ENCODE data around the gene TBPL1.

Gene TBPL1

DNA sequence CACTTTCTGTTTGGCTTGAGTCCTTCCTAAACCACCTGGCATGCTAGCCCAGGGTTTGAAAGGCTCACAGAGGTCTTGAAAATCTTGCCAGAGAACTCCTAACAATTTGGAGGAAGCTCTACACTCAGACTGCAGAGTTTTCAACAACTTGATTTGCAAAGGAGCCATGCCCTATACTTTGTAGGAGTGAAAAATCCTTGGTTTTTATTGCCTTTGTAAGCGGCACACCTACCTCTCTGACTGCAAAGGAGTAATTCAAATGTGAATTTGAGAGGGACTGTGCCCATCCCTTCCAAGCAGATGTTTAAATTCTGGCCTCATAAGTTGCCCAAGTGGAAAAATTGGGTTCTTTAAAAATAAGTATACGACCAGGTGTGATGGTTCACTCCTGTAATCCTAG is 58.0 kb downstream of the TBPL1 start:
- no peak for DNase-seq

DNA sequence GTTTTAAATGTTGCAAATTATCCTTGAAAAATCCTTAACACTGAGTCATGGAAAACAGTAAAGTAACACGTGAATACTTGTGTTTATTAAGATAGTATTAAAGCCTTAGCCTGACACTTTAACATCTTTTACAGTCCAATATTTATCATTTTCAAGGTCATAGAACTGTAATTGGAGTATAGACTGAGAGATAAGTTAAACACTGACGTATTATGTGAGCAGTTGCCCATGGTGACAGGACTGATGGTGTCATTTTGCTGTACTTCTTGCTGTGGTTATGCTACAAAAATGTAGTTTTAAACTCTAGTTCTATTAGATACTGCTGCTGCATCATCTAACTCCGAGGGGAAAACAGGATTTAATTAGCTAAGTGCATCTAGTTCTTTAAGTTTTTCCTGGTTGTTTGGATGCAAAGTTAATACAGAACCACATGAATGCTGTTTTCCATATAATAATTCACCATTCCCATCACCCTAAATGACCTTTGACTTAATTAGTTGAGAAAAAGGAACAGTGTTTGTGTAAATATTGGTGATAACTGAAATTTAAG is 61.6 kb downstream of the TBPL1 start:
- no peak for DNase-seq

DNA sequence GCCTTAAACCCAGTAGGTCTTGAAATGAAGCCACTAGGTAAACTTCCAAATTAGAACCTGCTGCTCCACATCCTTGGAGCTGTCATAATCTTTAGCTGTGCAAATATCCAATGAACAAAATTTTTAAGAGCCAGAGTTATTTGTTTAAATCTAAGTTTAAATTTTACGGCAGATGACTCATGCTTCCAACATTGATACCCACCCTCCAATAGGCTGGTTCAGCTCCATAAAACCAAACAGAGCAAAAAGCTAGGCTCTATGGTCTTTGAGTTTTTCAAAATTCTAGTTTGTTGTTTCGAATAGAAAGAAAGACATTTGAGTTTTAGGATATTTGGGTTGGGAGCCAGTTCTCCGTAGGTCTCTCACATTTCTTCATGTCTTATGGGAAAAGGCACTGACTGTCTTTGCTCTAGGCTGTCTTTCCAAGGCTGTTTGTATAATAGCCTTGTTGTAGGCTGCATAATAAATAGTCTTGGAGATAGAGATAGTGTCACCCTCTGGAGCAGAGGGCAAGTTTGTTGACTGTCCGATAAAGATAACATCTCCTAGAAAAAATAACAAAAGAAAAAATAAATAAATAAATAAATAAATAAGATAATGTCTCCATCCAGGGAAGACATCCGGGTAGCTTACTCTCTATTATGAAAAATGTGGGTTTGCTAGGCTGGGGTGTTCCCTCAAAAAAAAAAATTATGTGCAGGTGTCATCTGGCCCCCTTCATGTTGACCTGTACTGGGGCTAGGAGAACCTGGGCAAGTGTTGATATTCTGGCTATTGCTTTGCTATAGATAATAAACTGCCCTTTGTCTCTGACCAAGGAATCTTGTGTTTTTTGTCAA is 62.9 kb downstream of the TBPL1 start:
- DNase-seq: no peak

DNA sequence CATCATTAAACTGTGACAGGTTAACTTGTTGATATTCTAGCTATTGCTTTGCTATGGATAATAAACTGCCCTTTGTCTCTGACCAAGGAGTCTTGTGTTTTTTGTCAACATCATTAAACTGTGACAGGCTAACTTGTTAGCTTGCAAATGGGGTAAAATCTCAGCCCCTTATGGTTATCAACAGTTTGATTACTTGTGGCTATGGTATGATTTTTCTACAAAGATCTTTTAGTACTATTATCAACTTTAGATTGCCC is 63.5 kb downstream of the TBPL1 start:
- DNase-seq: no peak

DNA sequence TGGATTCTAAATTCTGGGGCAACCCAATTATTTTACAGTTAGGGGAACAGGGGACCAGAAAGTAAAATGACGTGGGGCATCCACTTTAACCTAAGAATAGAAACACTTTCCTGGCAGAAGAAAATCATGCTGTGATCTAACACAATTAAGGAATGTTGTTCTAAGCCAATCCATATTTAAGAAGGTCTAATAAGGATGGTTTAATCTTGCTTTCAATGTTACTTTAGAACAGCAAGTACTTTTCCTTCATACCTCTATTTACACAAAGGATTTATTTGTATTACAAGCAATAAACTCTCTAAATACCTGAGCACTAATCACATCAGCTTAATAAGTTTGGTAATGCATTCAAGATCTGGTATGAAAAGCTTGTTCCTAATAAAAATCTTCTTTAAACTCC is 67.0 kb downstream of the TBPL1 start:
- DNase-seq: no peak

DNA sequence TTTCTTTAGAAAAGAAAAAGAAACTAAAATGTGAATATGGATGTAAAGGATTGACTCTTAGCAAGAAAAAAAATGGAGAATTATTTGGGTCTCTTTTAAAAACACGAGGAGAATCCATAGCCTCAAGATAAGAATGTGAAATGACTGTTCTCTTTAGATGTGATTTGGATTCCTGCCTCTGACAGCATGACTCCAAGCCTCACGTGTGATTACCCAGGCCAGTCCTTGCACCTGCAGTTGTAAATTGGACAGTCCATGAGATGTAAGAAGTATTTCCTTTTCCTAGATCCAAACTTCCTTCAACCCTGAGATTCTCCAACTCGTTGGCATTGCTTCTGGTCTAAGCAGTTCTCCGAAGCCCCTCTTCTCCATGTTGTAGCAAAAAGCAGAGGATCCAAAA is 67.5 kb downstream of the TBPL1 start:
- no peak for DNase-seq

DNA sequence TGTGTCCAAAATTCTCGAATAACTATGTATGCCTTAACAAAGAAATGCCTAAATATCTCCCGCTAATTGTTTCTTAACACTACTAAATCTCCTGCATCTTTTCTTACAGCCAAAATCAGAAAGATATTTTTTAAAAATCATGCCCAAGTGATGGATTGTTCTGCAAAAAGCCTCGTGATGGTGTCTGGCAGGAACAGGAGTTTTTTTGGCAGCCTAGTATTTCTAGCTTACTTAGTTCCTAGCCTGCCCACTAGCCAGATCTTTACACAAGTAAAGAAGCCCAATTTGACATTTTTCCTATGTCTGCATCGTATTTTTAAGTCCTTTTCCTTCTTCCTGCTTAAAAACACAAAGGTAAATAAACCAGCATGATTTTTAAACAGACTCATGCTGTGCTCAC is 67.9 kb downstream of the TBPL1 start:
- DNase-seq: no peak

DNA sequence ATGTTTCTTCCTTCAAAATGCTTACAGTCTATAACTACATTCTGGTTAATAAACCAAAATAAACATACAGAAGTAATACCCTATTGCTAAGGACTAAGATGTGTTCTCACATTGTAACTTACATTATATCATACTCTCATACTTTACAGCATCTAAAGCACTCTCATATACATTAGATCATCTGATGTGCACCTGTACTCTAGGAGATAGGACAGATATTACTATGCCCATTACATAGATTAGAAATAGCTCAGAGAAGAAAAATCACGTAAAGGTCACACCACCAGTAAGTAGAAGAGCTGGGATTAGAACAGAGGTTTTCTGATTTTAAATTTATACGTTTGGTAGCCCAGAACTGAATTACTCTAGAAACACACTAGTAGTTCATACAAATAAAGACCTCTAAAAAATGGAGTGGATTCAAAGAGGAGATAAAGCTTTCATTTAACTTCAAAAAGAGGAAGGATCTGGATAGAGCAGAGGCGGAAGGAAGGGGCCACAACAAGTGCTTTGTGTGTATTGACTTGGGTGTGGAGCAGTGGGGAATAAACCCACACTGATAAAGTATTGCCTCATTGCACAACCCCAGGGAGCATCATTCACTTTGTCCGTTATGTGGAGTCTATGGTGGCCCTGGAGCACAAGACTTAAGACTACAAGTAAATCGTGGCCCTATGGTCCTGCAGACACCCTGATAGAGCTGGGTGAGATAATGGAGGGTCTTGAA is 68.5 kb downstream of the TBPL1 start:
- DNase-seq: no peak

DNA sequence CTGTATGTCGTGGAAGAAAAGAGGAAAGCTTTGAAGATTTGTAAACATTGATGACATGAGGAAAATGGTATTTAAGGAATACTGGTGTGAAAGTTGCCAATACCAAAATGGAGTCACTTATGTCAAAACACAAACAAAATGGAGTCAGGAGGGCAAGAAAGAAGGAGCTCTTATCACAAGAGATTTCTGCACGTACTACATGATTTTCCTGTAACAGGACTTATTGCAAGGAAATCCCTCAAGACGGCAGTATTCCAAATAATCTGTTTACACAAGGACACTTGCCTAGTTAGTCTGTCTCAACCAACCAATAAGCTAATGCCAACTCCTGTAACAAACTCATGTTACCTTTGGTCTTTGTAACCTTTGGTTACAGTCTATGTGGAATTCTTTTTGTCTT is 69.6 kb downstream of the TBPL1 start:
- DNase-seq: no peak

DNA sequence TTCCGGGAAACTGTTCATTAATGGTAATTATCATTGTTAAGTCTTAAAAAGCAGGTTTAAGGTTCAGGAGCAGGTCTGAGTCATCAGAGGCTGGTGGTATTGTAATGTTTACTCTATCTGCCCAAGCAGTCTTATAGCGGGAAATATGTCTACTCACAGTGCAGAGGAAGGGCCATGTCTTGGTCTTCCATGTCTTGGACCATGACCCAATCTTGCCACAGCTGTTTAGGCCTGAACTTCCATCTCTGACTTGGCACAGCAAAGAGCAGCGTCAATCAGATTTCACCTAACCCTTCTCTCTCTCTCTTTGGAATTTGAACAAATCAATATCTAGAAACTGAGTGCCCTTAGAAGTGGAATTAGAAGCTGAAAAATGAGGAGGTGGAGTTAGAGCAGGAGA is 73.6 kb downstream of the TBPL1 start:
- no peak for DNase-seq

DNA sequence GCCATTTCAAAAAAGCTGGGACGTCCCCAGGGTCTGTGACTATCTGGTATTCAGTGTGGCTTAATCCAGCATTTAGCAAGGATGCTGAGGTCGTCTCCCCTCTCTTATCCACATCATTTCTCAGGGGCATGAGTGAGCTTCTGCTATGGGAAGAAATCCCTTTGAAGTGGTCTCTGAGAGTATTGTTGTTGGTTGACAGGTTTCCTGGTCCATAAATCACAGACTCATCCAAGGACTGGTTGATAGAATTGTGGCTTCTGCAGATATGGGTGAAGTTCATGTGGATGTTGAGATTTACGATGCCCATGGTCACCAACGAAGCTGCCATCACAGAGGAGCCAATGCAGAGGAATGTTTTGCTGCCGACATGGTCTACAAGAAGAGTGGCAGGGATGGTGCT is 75.4 kb downstream of the TBPL1 start:
- no peak for DNase-seq

DNA sequence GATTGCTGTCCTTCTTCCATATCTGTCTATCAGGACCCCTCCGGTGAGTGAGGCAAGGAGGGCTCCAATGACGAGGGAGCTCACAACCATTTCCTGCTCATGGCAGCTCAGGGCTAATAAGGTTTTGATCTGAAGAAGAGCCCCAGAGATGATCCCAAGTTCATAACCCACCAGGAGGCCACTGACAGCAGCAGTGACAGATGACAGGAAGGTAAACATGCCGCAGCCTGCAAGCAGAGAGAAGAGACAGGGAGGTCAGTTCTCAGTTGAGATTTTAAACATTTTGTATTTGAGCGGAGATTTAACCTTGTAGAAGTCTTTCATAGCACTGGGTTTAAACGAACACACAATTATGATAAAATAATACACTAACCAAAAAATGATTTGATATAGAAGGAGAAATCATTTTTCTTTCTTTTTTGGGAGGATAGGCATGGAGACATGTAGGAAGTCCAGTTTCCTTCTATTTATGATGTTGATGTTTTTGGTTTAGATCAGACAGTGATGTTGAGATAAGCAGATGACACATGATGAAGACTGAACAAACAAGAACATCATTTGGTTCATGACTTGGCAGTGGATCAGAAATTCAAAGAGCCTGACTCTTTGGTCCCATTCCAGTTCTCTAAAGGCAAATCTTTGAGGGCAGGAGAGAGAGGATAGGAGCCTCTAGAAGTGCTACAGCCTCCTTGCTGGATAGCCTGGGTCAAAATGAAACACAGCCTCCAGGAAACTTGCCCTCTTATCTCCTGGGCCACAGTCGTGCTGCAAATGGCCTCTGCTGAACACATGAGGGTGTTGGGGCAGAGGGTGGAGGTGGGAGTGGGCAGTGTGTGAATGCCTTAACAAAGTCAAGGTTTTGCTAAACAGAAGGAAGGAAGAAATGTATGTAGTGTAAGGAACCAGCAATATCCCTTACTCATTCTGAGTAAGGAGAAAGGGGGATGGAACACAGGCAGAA is 76.8 kb downstream of the TBPL1 start:
- no peak for DNase-seq

DNA sequence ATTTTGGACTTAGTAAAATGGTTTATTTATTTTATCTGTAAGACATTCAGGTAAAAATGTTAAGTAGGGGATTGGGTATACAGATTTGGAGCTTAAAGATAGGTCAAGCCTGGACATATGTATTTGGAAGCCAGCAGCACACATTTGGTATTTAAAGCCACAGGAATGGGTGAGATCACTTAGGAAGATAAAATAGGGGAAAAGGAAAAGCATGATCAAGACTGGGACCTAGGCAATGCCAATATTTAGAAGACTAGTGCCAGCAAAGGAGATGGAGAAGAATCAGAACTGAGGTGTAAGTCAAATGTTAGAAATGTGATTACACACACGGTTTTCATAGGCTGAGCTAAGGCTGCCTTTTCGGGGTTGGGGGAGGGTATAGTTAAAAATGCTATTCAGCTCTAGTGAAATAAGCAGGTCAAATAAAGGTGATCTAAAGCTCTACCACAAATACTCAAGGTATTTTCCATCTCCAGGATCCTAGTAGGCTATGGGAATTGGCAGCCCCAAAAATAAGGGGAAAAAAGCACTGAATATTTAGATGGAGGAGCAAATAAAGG is 78.8 kb downstream of the TBPL1 start:
- no peak for DNase-seq

DNA sequence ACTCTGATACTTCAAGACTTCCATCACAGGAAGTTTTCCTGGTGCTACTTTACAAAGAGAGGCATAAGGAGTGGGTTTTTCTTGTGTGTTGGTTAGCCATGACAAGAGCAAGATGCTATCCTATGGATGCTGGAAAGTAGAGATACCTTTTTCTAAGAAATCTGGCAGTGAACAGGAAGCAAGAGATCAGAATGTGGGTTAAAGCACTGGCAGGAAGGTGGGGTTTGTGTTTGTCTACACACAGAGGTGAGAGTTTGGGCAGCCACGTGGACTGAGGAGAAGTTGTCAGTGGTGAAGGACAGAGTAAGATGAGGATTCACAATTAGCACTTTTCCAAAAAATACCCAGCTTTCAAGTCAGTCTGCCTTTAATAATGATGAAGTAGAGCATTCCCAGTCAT is 81.5 kb downstream of the TBPL1 start:
- DNase-seq: no peak

DNA sequence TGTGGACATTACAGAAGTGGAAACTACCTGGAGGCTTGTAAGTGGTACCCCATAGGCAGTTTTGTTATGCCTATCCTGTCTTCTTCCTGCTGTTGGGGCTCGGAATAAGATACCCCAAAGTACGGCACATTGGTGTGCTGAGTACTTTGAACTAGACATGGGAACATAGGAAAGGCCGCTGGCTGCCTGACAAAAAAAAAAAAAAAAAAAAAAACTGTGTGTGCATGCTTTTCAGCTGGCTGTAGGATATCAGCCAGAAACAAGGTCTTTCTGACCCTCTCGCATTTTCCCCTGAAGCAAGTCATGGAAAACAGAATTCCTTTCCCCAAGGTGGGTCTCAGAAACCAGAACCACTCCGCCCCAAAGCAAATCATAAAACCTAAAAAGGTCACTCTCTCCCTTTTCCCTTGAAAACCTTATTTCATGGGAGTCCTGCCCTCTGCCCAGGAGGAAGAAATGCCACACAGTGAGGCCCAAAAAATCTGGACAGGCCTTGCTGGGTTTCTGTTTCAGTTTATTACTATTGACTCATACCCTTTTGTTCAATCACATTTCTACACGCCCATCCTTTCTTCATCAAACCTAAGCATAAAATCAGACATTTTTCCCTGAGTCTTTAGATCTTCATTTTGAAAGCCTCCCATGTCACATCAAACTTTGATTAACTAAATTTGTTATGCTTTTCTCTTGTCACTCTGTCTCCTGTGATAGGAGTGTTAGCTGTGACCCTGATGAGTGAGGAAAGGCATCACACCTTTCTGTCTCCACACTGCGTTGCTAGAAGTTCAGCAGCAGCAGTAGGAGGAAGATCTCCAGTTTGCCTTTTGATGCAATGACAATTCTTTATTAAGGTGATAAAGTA is 82.2 kb downstream of the TBPL1 start:
- DNase-seq: no peak

DNA sequence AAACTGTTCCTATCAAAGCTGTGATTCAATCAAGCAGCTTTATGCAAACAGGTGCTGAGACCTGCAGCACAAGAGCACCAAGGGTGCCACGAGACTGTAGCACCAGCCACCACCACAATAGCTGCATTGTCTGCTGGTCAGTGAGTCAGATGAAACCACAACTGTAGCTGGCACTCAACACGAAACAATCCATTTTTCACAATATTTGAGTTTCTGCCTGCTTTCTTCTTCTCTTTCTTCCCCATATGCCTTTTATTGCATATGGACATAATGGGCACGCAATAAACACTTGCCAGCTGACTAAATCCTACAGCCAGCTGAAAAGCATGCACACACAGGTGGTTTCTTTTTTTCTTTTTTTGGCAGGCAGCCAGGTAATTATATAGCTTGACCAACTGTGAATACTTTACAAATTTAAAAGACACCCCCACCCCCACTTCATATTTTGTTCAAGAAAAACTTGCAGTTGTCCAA is 82.8 kb downstream of the TBPL1 start:
- DNase-seq: no peak

DNA sequence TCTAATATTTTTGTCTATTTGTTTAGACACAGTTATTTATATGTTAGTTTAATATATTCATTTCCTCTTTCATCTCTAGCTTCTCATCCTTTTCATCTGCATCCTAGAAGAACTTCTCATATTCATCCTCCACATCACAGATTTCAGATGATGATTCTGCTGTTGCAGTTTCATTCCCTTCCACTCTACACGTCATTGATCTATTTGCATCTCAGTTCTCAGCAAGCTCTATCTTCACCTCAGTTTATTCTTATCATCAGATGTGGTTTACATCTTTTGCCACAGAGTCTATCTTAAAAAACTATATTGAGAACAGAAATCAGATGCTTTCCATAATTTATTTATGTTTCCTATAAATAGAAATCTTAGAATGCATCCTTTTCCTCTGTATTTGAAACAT is 86.1 kb downstream of the TBPL1 start:
- no peak for DNase-seq

Measured in T1000 (cell line).